GM18909 (cell line): Measurements from ENCODE around the gene AGAP1.

Experiments
- ATAC-seq: cut with Tn5 transposase; IDR thresholded peaks from one replicate; pipeline ENCODE4 v1.9.1; 2021; ENCODE audit warnings: mild to moderate bottlenecking; ENCODE audit not compliant: unreplicated experiment, poor library complexity

Gene AGAP1

GRCh38 chr2:235812185-235812665 lies 318.4 kb downstream of the AGAP1 start:
- ATAC-seq = no peak

GRCh38 chr2:235813398-235813797 lies 319.6 kb downstream of the AGAP1 start:
- ATAC-seq = no peak

GRCh38 chr2:235820571-235820970 lies 326.7 kb downstream of the AGAP1 start:
- no peak for ATAC-seq

GRCh38 chr2:235824331-235824730 lies 330.5 kb downstream of the AGAP1 start:
- ATAC-seq = no peak

GRCh38 chr2:235825946-235826345 lies 332.1 kb downstream of the AGAP1 start:
- ATAC-seq = no peak

GRCh38 chr2:235826826-235827225 lies 333.0 kb downstream of the AGAP1 start:
- no peak for ATAC-seq

GRCh38 chr2:235827585-235827992 lies 333.7 kb downstream of the AGAP1 start:
- no peak for ATAC-seq

- ATAC-seq = no peak
These were observed 335.9 kb downstream of the AGAP1 start for GRCh38 chr2:235829726-235830125.

GRCh38 chr2:235831755-235832154 lies 337.9 kb downstream of the AGAP1 start:
- no peak for ATAC-seq

- ATAC-seq = no peak
These were observed 339.1 kb downstream of the AGAP1 start for GRCh38 chr2:235832941-235833340.

- ATAC-seq = no peak
These were observed 340.3 kb downstream of the AGAP1 start for GRCh38 chr2:235833971-235834620.

- ATAC-seq = no peak
These were observed 340.9 kb downstream of the AGAP1 start for GRCh38 chr2:235834781-235835180.

GRCh38 chr2:235835810-235836209 lies 342.0 kb downstream of the AGAP1 start:
- no peak for ATAC-seq

GRCh38 chr2:235836491-235836911 lies 342.7 kb downstream of the AGAP1 start:
- no peak for ATAC-seq

- ATAC-seq = no peak
These were observed 345.4 kb downstream of the AGAP1 start for GRCh38 chr2:235839226-235839625.

GRCh38 chr2:235839974-235840373 lies 346.1 kb downstream of the AGAP1 start:
- ATAC-seq = no peak

- no peak for ATAC-seq
These were observed 348.0 kb downstream of the AGAP1 start for GRCh38 chr2:235841863-235842262.

- no peak for ATAC-seq
These were observed 349.1 kb downstream of the AGAP1 start for GRCh38 chr2:235842941-235843340.

- no peak for ATAC-seq
These were observed 349.9 kb downstream of the AGAP1 start for GRCh38 chr2:235843591-235844395.

- no peak for ATAC-seq
These were observed 350.7 kb downstream of the AGAP1 start for GRCh38 chr2:235844561-235844960.

GRCh38 chr2:235845245-235845644 lies 351.4 kb downstream of the AGAP1 start:
- ATAC-seq = no peak

- no peak for ATAC-seq
These were observed 353.7 kb downstream of the AGAP1 start for GRCh38 chr2:235847576-235847975.
